CD4-positive, alpha-beta T cell treated with Interleukin-17A for 4 hours (primary cell): ENCODE measurements around the gene COL10A1.
"Not testable (repeated sequence)": the region's sequence is repeated elsewhere in the genome, so short reads cannot be mapped to it uniquely, and the experiment has no call there.

ENCODE experiments used
- DNase-seq: peaks from one replicate; pipeline ENCODE4 v3.0.0-alpha.2; 2020; ENCODE audit warnings: mixed read lengths

Gene COL10A1

GRCh38 chr6:116118608-116119007 lies 7.3 kb downstream of the COL10A1 start:
- no peak for DNase-seq

- no peak for DNase-seq
These were observed 10.2 kb downstream of the COL10A1 start for GRCh38 chr6:116115781-116116180.

GRCh38 chr6:116113386-116113785 lies 12.5 kb downstream of the COL10A1 start:
- DNase-seq, result no peak

GRCh38 chr6:116111552-116112528 lies 14.1 kb downstream of the COL10A1 start:
- peak; percentile 24 for DNase-seq

- DNase-seq, result no peak
These were observed 17.1 kb downstream of the COL10A1 start for GRCh38 chr6:116108836-116109235.

GRCh38 chr6:116106146-116106545 lies 19.8 kb downstream of the COL10A1 start:
- DNase-seq, result no peak

GRCh38 chr6:116105247-116105646 lies 20.7 kb downstream of the COL10A1 start:
- DNase-seq, result no peak

- DNase-seq, result no peak
These were observed 21.3 kb downstream of the COL10A1 start for GRCh38 chr6:116104636-116105035.

GRCh38 chr6:116102873-116103272 lies 23.1 kb downstream of the COL10A1 start:
- no peak for DNase-seq

- no peak for DNase-seq
These were observed 24.1 kb downstream of the COL10A1 start for GRCh38 chr6:116101790-116102189.

- no peak for DNase-seq
These were observed 24.6 kb downstream of the COL10A1 start for GRCh38 chr6:116101302-116101718.

- peak; percentile 90 for DNase-seq
These were observed 25.3 kb downstream of the COL10A1 start, which contains the start of gene NT5DC1 for GRCh38 chr6:116100419-116101301. Gene NT5DC1 (plus strand): TSS chr6:116100853. CDS start chr6:116100931, 78 bp downstream.

- no peak for DNase-seq
These were observed 26.9 kb downstream of the COL10A1 start for GRCh38 chr6:116099036-116099435.

- no peak for DNase-seq
These were observed 28.7 kb downstream of the COL10A1 start for GRCh38 chr6:116096979-116097816.

- not testable (repeated sequence) for DNase-seq
These were observed 29.7 kb downstream of the COL10A1 start for GRCh38 chr6:116096048-116096759.

- DNase-seq, result no peak
These were observed 31.9 kb downstream of the COL10A1 start for GRCh38 chr6:116094041-116094440.

- no peak for DNase-seq
These were observed 35.7 kb downstream of the COL10A1 start for GRCh38 chr6:116090251-116090650.

- DNase-seq, result no peak
These were observed 37.0 kb downstream of the COL10A1 start for GRCh38 chr6:116088946-116089345.

- no peak for DNase-seq
These were observed 38.4 kb downstream of the COL10A1 start for GRCh38 chr6:116087437-116088027.

GRCh38 chr6:116084284-116084683 lies 41.6 kb downstream of the COL10A1 start:
- DNase-seq, result no peak

GRCh38 chr6:116083052-116083451 lies 42.9 kb downstream of the COL10A1 start:
- DNase-seq, result no peak
